ENCODE data around the gene CCDC38. TPM values are rescaled to one million over a fixed set of nuclear protein-coding genes. Genes with fewer than 3 reads are reported as not detected.

Gene CCDC38
- total and polyA plus RNA-seq, 2 experiments from 2014 or later, result not detected

GRCh38 chr12:95982602-95983001 is 40.2 kb upstream of the CCDC38 start:
- Histone ChIP-seq H3K27ac (no peak overlapping the region), H3K4me2 (no peak overlapping the region), H3K36me3 (replicated peaks; ENCODE audit: insufficient read depth, low read depth) (no peaks in the 10 kb centered on the region), H3K4me3 (no peak overlapping the region), H4K20me1 (ENCODE audit: insufficient read depth, poor library complexity, severe bottlenecking) (no peaks in the 10 kb centered on the region), H3K4me1 (ENCODE audit: insufficient read depth) (no peaks in the 10 kb centered on the region), H3K9me3 (ENCODE audit: low read depth) (no peaks in the 10 kb centered on the region), H3K79me2 (no peaks in the 10 kb centered on the region), H3K27me3 (no peaks in the 10 kb centered on the region), H3K9me2 (replicated peaks; ENCODE audit: insufficient read depth) (no peaks in the 10 kb centered on the region), H2AFZ (no peak overlapping the region)
- 61% methylated on average over 1 of the region's 1 CpG for whole genome bisulfite sequencing (ENCODE audit: low lambda C conversion rate, missing lambda C conversion rate)
- TF ChIP-seq CTCF (IDR thresholded peaks at IDR 0.05; ENCODE audit: poor library complexity) (no peak), EZH2phosphoT487 (IDR thresholded peaks at IDR 0.05; ENCODE audit: low read depth, severe bottlenecking, unreplicated experiment) (no peak), EZH2 (IDR thresholded peaks at IDR 0.05; ENCODE audit: borderline replicate concordance) (no peak)
- no peak for DNase-seq (ENCODE audit: low spot score)

GRCh38 chr12:95980437-95980836 is 38.0 kb upstream of the CCDC38 start:
- H2AFZ ChIP-seq, result no peak overlapping the region
- no peaks in the 10 kb centered on the region for H3K4me1 ChIP-seq (ENCODE audit: insufficient read depth)
- TF ChIP-seq CTCF (IDR thresholded peaks at IDR 0.05; ENCODE audit: poor library complexity) (no peak), EZH2 (IDR thresholded peaks at IDR 0.05; ENCODE audit: borderline replicate concordance) (no peak), EZH2phosphoT487 (IDR thresholded peaks at IDR 0.05; ENCODE audit: low read depth, severe bottlenecking, unreplicated experiment) (no peak)
- H3K4me2 ChIP-seq, result no peak overlapping the region
- H3K27ac ChIP-seq, result no peak overlapping the region
- no peak overlapping the region for H3K4me3 ChIP-seq
- H3K27me3 ChIP-seq, result no peaks in the 10 kb centered on the region
- no peaks in the 10 kb centered on the region for H3K9me2 ChIP-seq (replicated peaks; ENCODE audit: insufficient read depth)
- no peak for DNase-seq (ENCODE audit: low spot score)
- no peaks in the 10 kb centered on the region for H3K9me3 ChIP-seq (ENCODE audit: low read depth)
- 97% methylated on average over 5 of the region's 5 CpGs for WGBS (ENCODE audit: low lambda C conversion rate, missing lambda C conversion rate)
- no peaks in the 10 kb centered on the region for H3K36me3 ChIP-seq (replicated peaks; ENCODE audit: insufficient read depth, low read depth)
- H4K20me1 ChIP-seq (ENCODE audit: insufficient read depth, poor library complexity, severe bottlenecking), result no peaks in the 10 kb centered on the region
- no peaks in the 10 kb centered on the region for H3K79me2 ChIP-seq

- Histone ChIP-seq H3K27me3 (no peaks in the 10 kb centered on the region), H4K20me1 (ENCODE audit: insufficient read depth, poor library complexity, severe bottlenecking) (no peaks in the 10 kb centered on the region), H3K27ac (no peak overlapping the region), H3K4me1 (ENCODE audit: insufficient read depth) (peaks cover 5% of the 10 kb centered on the region), H3K79me2 (no peaks in the 10 kb centered on the region), H3K36me3 (replicated peaks; ENCODE audit: insufficient read depth, low read depth) (no peaks in the 10 kb centered on the region), H3K4me3 (no peak overlapping the region), H3K4me2 (no peak overlapping the region), H3K9me3 (ENCODE audit: low read depth) (no peaks in the 10 kb centered on the region), H2AFZ (no peak overlapping the region), H3K9me2 (replicated peaks; ENCODE audit: insufficient read depth) (no peaks in the 10 kb centered on the region)
- WGBS (ENCODE audit: low lambda C conversion rate, missing lambda C conversion rate), result 83% methylated on average over 3 of the region's 3 CpGs
- DNase-seq (ENCODE audit: low spot score), result no peak
- TF ChIP-seq EZH2phosphoT487 (IDR thresholded peaks at IDR 0.05; ENCODE audit: low read depth, severe bottlenecking, unreplicated experiment) (no peak), CTCF (IDR thresholded peaks at IDR 0.05; ENCODE audit: poor library complexity) (no peak), EZH2 (IDR thresholded peaks at IDR 0.05; ENCODE audit: borderline replicate concordance) (no peak)
These were observed 36.4 kb upstream of the CCDC38 start for GRCh38 chr12:95978774-95979173.

GRCh38 chr12:95978351-95978750 is 35.9 kb upstream of the CCDC38 start:
- Histone ChIP-seq H3K36me3 (replicated peaks; ENCODE audit: insufficient read depth, low read depth) (no peaks in the 10 kb centered on the region), H3K27me3 (no peaks in the 10 kb centered on the region), H3K9me2 (replicated peaks; ENCODE audit: insufficient read depth) (no peaks in the 10 kb centered on the region), H3K4me1 (ENCODE audit: insufficient read depth) (peaks cover 5% of the 10 kb centered on the region), H2AFZ (no peak overlapping the region), H3K27ac (no peak overlapping the region), H3K79me2 (no peaks in the 10 kb centered on the region), H3K4me2 (no peak overlapping the region), H4K20me1 (ENCODE audit: insufficient read depth, poor library complexity, severe bottlenecking) (no peaks in the 10 kb centered on the region), H3K9me3 (ENCODE audit: low read depth) (no peaks in the 10 kb centered on the region), H3K4me3 (no peak overlapping the region)
- no peak for DNase-seq (ENCODE audit: low spot score)
- 85% methylated on average over 5 of the region's 5 CpGs for WGBS (ENCODE audit: low lambda C conversion rate, missing lambda C conversion rate)
- TF ChIP-seq EZH2 (IDR thresholded peaks at IDR 0.05; ENCODE audit: borderline replicate concordance) (no peak), CTCF (IDR thresholded peaks at IDR 0.05; ENCODE audit: poor library complexity) (no peak), EZH2phosphoT487 (IDR thresholded peaks at IDR 0.05; ENCODE audit: low read depth, severe bottlenecking, unreplicated experiment) (no peak)

All from hepatocyte (in vitro differentiated cells).